B cell (primary cell): ENCODE results near the gene RHOU. TPM values are rescaled to one million over a fixed set of nuclear protein-coding genes. Genes with fewer than 3 reads are reported as not detected.

Experiments
- ATAC-seq: fragments of 200-7000 bp; cut with Tn5 transposase; one replicate; pipeline ENCODE4 v1.10.0; 2021; ENCODE audit warnings: low read depth, mild to moderate bottlenecking, moderate number of reproducible peaks, moderate library complexity
- CTCF ChIA-PET: fragments of 350-600 bp; sonication (Branson Sonifier 250); formaldehyde crosslinking; loops from one replicate; lab custom pipeline; 2021; ENCODE audit warnings: antibody characterized with exemption, inconsistent platforms; lab: Charles Lee
- POLR2A ChIA-PET: fragments of 350-600 bp; sonication (Branson Sonifier 250); formaldehyde crosslinking; loops from one replicate; lab custom pipeline; 2021; ENCODE audit warnings: antibody characterized with exemption; lab: Charles Lee
- DNase-seq: peaks from one replicate; pipeline ENCODE4 v3.0.0; 2013
- H2AFZ ChIP-seq: 2 replicates; pipeline ENCODE4 v1.6.1; 2012; ENCODE audit warnings: mild to moderate bottlenecking, low read depth, low read length; ENCODE audit not compliant: insufficient read depth, poor library complexity, severe bottlenecking
- H3K27ac ChIP-seq, 2 donors: 1 replicate in 1 of 2; 2 replicates in 1 of 2; pipeline ENCODE4 v1.5.1; 2012 to 2013; ENCODE audit warnings: low read length in 2 of 2, mild to moderate bottlenecking in 2 of 2, moderate library complexity in 1 of 2
- H3K27me3 ChIP-seq, 4 experiments: fragments of 200-600 bp in 1 of 4; sonication (generic) in 1 of 4; replicated peaks in 1 of 4; 1 replicate in 2 of 4; 2 replicates in 2 of 4; pipeline versions ENCODE4 v1.6.1 to v1.7.0; 2013 to 2016; ENCODE audit warnings: low read length in 3 of 4, mild to moderate bottlenecking in 2 of 4, mixed read lengths in 1 of 4, moderate library complexity in 1 of 4; ENCODE audit not compliant: insufficient read depth in 4 of 4, control insufficient read depth in 3 of 4; ENCODE audit errors: control extremely low read depth in 1 of 4
- H3K36me3 ChIP-seq, 2 experiments: replicated peaks in 1 of 2; 1 replicate in 1 of 2; 2 replicates in 1 of 2; pipeline versions ENCODE4 v1.6.1 to v1.7.1; 2013; ENCODE audit warnings: low read length in 1 of 2; ENCODE audit not compliant: insufficient read depth in 2 of 2, control insufficient read depth in 1 of 2; ENCODE audit errors: control extremely low read depth in 1 of 2, extremely low read depth in 1 of 2
- H3K4me1 ChIP-seq, 2 donors: fragments of 200-600 bp in 1 of 2; sonication (generic) in 1 of 2; 1 replicate in 1 of 2; 2 replicates in 1 of 2; pipeline versions ENCODE4 v1.5.1 to v1.6.1; 2013 to 2017; ENCODE audit warnings: low read length in 2 of 2; ENCODE audit not compliant: control insufficient read depth in 2 of 2, insufficient read depth in 2 of 2
- H3K4me2 ChIP-seq: replicated peaks from 2 replicates; pipeline ENCODE3; 2012; ENCODE audit warnings: mild to moderate bottlenecking, low read depth, low read length; ENCODE audit not compliant: poor library complexity, severe bottlenecking
- H3K4me3 ChIP-seq, 5 experiments: fragments of 200-600 bp in 1 of 5; sonication (generic) in 1 of 5; 1 replicate in 3 of 5; 2 replicates in 2 of 5; pipeline versions ENCODE4 v1.5.1 to v1.7.0; 2011 to 2016; ENCODE audit warnings: low read length in 4 of 5, mild to moderate bottlenecking in 4 of 5, low read depth in 2 of 5, control low read depth in 1 of 5, moderate library complexity in 1 of 5; ENCODE audit not compliant: insufficient read depth in 1 of 5; ENCODE audit errors: control extremely low read depth in 1 of 5, extremely low read depth in 1 of 5
- H3K79me2 ChIP-seq: fragments of 200-600 bp; sonication (generic); one replicate; pipeline ENCODE4 v1.6.0; 2016; ENCODE audit warnings: low read length; ENCODE audit not compliant: control insufficient read depth, insufficient read depth
- H3K9ac ChIP-seq: fragments of 200-600 bp; sonication (generic); 2 replicates; pipeline ENCODE4 v1.6.1; 2017; ENCODE audit warnings: mild to moderate bottlenecking, low read length, moderate library complexity
- H3K9me3 ChIP-seq, 3 donors: one replicate each; pipeline versions ENCODE4 v1.6.1 to v1.7.1; 2013; ENCODE audit warnings: low read length in 2 of 3; ENCODE audit not compliant: control insufficient read depth in 2 of 3, insufficient read depth in 1 of 3; ENCODE audit errors: control extremely low read depth in 1 of 3
- H4K20me1 ChIP-seq: 2 replicates; pipeline ENCODE4 v1.6.0; 2012; ENCODE audit warnings: mild to moderate bottlenecking, low read length; ENCODE audit not compliant: insufficient read depth, control insufficient read depth, poor library complexity, severe bottlenecking
- H3K27ac Mint-ChIP-seq: one replicate; pipeline ENCODE4 v1.8.0; 2021; ENCODE audit warnings: mixed read lengths
- H3K27me3 Mint-ChIP-seq: one replicate; pipeline ENCODE4 v1.8.0; 2021; ENCODE audit warnings: mixed read lengths
- H3K4me1 Mint-ChIP-seq: one replicate; pipeline ENCODE4 v1.8.0; 2021; ENCODE audit warnings: mixed read lengths
- H3K4me3 Mint-ChIP-seq: one replicate; pipeline ENCODE4 v1.8.0; 2021; ENCODE audit warnings: mixed read lengths
- H3K9me3 Mint-ChIP-seq: one replicate; pipeline ENCODE4 v1.8.0; 2022; ENCODE audit warnings: mixed read lengths; ENCODE audit not compliant: insufficient read depth
- CTCF ChIP-seq: fragments of 200-600 bp; IDR thresholded peaks from one replicate; pipeline ENCODE4 v1.8.0; 2022; ENCODE audit warnings: antibody characterized with exemption, mild to moderate bottlenecking
- EZH2 ChIP-seq: IDR thresholded peaks from 2 replicates; pipeline ENCODE4 v1.6.1; 2012; ENCODE audit warnings: borderline replicate concordance, low read depth, mild to moderate bottlenecking, moderate library complexity, low read length; ENCODE audit not compliant: insufficient read depth, poor library complexity, severe bottlenecking
- WGBS: methylation state at CpG from one replicate; pipeline ENCODE4 v1.1.5; 2013; ENCODE audit warnings: missing lambda C conversion rate; ENCODE audit not compliant: insufficient coverage; 5-methylcytosine and 5-hydroxymethylcytosine counted together
- intact Hi-C: fragments of 100-400 bp; cut with micrococcal nuclease; formaldehyde crosslinking; loops from one replicate; pipeline ENCODE4 v1.10.0; 2022
- polyA plus RNA-seq: library from polyadenylated mRNA; depleted of rRNA; stranded (reverse); fragments of >200 nt; gene quantifications from 2 replicates; pipeline ENCODE4 v1.2.3, GENCODE V29; 2012
- total RNA-seq, 2 donors: library from RNA; stranded (reverse); fragments of 120-200 nt in 1 of 2; gene quantifications; 1 replicate in 1 of 2; 2 replicates in 1 of 2; pipeline versions ENCODE4 v1.2.3 to v1.2.4, GENCODE V29; 2013 to 2022

Gene RHOU
- total and polyA plus RNA-seq, 2 donors (not counting 1 experiment from before 2014, with no cell fraction given), result 0.12 TPM; not detected in 1

GRCh38 chr1:228786361-228787129 lies 51.3 kb downstream of the RHOU start:
- ChIA-PET POLR2A (no interaction called here), CTCF (no interaction called here)
- DNase-seq (no peak), ATAC-seq (no peak)
- Histone ChIP-seq H3K36me3 (no peaks in the 10 kb centered on the region), H3K27ac (no peak overlapping the region), H3K27me3 (no peaks in the 10 kb centered on the region), H4K20me1 (no peaks in the 10 kb centered on the region), H3K79me2 (no peaks in the 10 kb centered on the region), H3K9ac (no peak overlapping the region), H3K4me1 (no peaks in the 10 kb centered on the region), H3K4me2 (no peak overlapping the region), H3K9me3 (no peaks in the 10 kb centered on the region), H2AFZ (no peak overlapping the region), H3K4me3 (no peak overlapping the region)
- Mint-ChIP-seq H3K27me3 (peaks cover 5% of the 10 kb centered on the region), H3K4me1 (no peaks in the 10 kb centered on the region), H3K9me3 (no peaks in the 10 kb centered on the region), H3K27ac (no peak overlapping the region), H3K4me3 (no peak overlapping the region)
- no peak for TF ChIP-seq CTCF
- no peak for TF ChIP-seq EZH2
- WGBS, result 90% methylated on average over 3 of the region's 4 CpGs
- intact Hi-C loops, result no loop called here

- TF ChIP-seq CTCF, result no peak
- TF ChIP-seq EZH2, result no peak
- Histone ChIP-seq H3K9me3 (no peaks in the 10 kb centered on the region), H3K4me1 (no peaks in the 10 kb centered on the region)
Observed at GRCh38 chr1:228791791-228792190, 56.5 kb downstream of the RHOU start.

More at GRCh38 chr1:228791791-228792190, 56.5 kb downstream of the RHOU start:
- H3K27ac Mint-ChIP-seq, result no peak overlapping the region
- H3K27ac ChIP-seq, result no peak overlapping the region
- no peaks in the 10 kb centered on the region for H3K4me1 Mint-ChIP-seq
- H3K4me2 ChIP-seq, result no peak overlapping the region
- H3K27me3 ChIP-seq, result no peaks in the 10 kb centered on the region
- no peak overlapping the region for H3K9ac ChIP-seq
- H3K4me3 ChIP-seq, result no peak overlapping the region
- no peak overlapping the region for H3K4me3 Mint-ChIP-seq
- POLR2A ChIA-PET, result no interaction called here
- CTCF ChIA-PET, result no interaction called here
- peaks cover 5% of the 10 kb centered on the region for H3K27me3 Mint-ChIP-seq
- WGBS, result 100% methylated on average over 2 of the region's 3 CpGs
- no peak for ATAC-seq
- no peaks in the 10 kb centered on the region for H4K20me1 ChIP-seq
- H3K9me3 Mint-ChIP-seq, result no peaks in the 10 kb centered on the region
- no peaks in the 10 kb centered on the region for H3K36me3 ChIP-seq
- intact Hi-C loops, result no loop called here
- no peak for DNase-seq
- no peak overlapping the region for H2AFZ ChIP-seq
- H3K79me2 ChIP-seq, result no peaks in the 10 kb centered on the region
